ENCODE measurements around the gene SFSWAP. TPM values are rescaled to one million over a fixed set of nuclear protein-coding genes. Genes with fewer than 3 reads are reported as not detected.

The SFSWAP gene
- total and polyA plus RNA-seq, 2 of the 8 experiments (the other 6 are each of a cell fraction or from before 2014, with no cell fraction given) = 36.5 to 49.5 TPM

DNA sequence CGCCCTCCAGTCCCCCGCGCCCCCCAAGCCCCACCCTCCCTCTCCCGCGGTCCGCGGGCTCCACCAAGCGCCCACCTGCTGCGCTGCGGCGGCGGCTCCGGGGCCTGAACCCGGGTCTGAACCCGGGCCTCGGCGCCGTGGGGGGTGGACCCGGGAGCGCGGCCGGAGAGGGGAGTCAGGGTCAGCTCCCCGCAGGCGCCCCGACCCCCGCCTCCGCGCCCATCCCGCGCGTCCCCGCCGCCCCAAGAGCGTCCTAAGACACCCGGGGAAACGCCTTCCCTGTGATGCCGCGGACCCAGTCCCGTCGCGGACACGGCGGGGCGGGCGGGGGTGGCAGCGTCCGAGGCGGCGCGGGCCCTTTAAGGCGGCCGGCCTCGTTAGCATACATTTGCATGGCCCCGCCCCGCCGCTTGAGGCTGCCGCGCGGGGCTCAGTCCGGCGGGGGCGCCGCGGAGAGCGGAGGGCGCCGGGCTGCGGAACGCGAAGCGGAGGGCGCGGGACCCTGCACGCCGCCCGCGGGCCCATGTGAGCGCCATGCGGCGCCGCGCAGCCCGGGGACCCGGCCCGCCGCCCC, 117.2 kb downstream of the SFSWAP start, which contains the start of gene MMP17:
Gene MMP17 (plus strand): TSS at position 433 of the 574 bp plus-strand sequence. CDS start 102 bp downstream, at position 535.
- CTCF ChIA-PET (ENCODE audit: partially characterized antibody) = interaction anchor here (0.6 to 1.2 kb wide), 2 partner anchors 15 to 44 kb away, joined by 3 read pairs; no protein-coding TSS in a partner anchor
- peak within 1 kb of the TSS; percentile 57 to 92 for H3K4me2 ChIP-seq (ENCODE audit: insufficient read depth in 1 of 2, low read depth in 2 of 2, low read length in 2 of 2)
- H2BK120ac ChIP-seq (replicated peaks; ENCODE audit: low read depth, low read length) = peak within 1 kb of the TSS; percentile 47
- H2BK5ac ChIP-seq (ENCODE audit: low read depth, low read length) = no peak within 1 kb of the TSS
- DNase-seq (ENCODE audit: low read depth in 1 of 2, low spot score in 2 of 2) = peak in 1 of 2 experiments; percentile 77
- H3K9ac ChIP-seq (replicated peaks in 1 of 4; ENCODE audit: extremely low read depth in 1 of 4, low read depth in 3 of 4, low read length in 3 of 4) = peak within 1 kb of the TSS in 3 of 4 experiments; percentile 35 to 61 (median 41); a peak in 5 of 7 replicates
- H2BK20ac ChIP-seq (ENCODE audit: low read length) = no peak within 1 kb of the TSS
- peak within 1 kb of the TSS; percentile 80; the same call in 1 of the 2 replicates for H2BK12ac ChIP-seq (ENCODE audit: low read depth, low read length)
- H3K14ac ChIP-seq (ENCODE audit: insufficient read length) = no peak within 1 kb of the TSS
- peak within 1 kb of the TSS; percentile 72; the same call in 1 of the 2 replicates for H2BK15ac ChIP-seq (ENCODE audit: low read length)
- peak within 1 kb of the TSS; percentile 43 to 68 (median 59) for H3K4me3 ChIP-seq (ENCODE audit: extremely low read depth in 1 of 4, insufficient read depth in 2 of 4, low read depth in 3 of 4, low read length in 4 of 4)
- no peaks in the 10 kb centered on the region; a peak in 1 of 8 replicates for H3K36me3 ChIP-seq (ENCODE audit: control insufficient read depth in 2 of 4, insufficient read depth in 4 of 4, low read length in 3 of 4)
- H3K27ac ChIP-seq (ENCODE audit: low read depth, low read length) = no peak within 1 kb of the TSS
- H4K91ac ChIP-seq (replicated peaks; ENCODE audit: insufficient read length, low read length) = peak within 1 kb of the TSS; percentile 74
- H3K4ac ChIP-seq (replicated peaks; ENCODE audit: insufficient read length, low read depth, low read length) = no peak within 1 kb of the TSS
- H3K27me3 ChIP-seq (replicated peaks in 1 of 4; ENCODE audit: control insufficient read depth in 3 of 4, extremely low read depth in 1 of 4, insufficient read depth in 3 of 4, low read length in 3 of 4) = peaks cover 2 to 17% (median 13%) of the 10 kb centered on the region in 4 experiments; a peak in 6 of 7 replicates
- H3K79me2 ChIP-seq (ENCODE audit: control insufficient read depth in 1 of 2, insufficient read depth in 2 of 2, low read length in 2 of 2) = peaks cover 0 to 22% of the 10 kb centered on the region in 2 experiments; a peak in 1 of 4 replicates
- H3K4me1 ChIP-seq (replicated peaks in 1 of 4; ENCODE audit: control insufficient read depth in 3 of 4, insufficient read depth in 4 of 4, low read length in 3 of 4) = peaks cover 0 to 25% (median 15%) of the 10 kb centered on the region in 4 experiments; a peak in 6 of 7 replicates
- H3K79me1 ChIP-seq (ENCODE audit: low read depth, low read length) = no peaks in the 10 kb centered on the region
- H4K8ac ChIP-seq (ENCODE audit: extremely low read depth, insufficient read depth, low read length) = peak within 1 kb of the TSS; percentile 79
- peaks cover 16% of the 10 kb centered on the region; the same call in 1 of the 2 replicates for H3K23me2 ChIP-seq (ENCODE audit: low read depth, low read length)
- H4K5ac ChIP-seq (ENCODE audit: insufficient read length, low read depth, low read length) = no peak within 1 kb of the TSS
- no peaks in the 10 kb centered on the region for H3K9me3 ChIP-seq (ENCODE audit: insufficient read depth in 2 of 2, low read depth in 1 of 2, low read length in 1 of 2)
- POLR2A ChIA-PET (ENCODE audit: partially characterized antibody) = interaction anchor here (0.9 to 1.1 kb wide), 2 partner anchors 17 to 73 kb away, joined by 3 to 6 read pairs; no protein-coding TSS in a partner anchor
- H3K18ac ChIP-seq (ENCODE audit: extremely low read depth, low read length) = peak within 1 kb of the TSS; percentile 78
- no peak within 1 kb of the TSS for H3K23ac ChIP-seq (ENCODE audit: insufficient read length)
- no peak within 1 kb of the TSS for H3K56ac ChIP-seq (replicated peaks; ENCODE audit: insufficient read length, low read depth, low read length)
- no peak within 1 kb of the TSS; the same call in 1 of the 2 replicates for H2AK5ac ChIP-seq (ENCODE audit: low read depth, low read length)
- 0% methylated on average over 1 of the region's 86 CpGs; no CpG with 5 or more reads in 1 of the 2 experiments for WGBS, 2 experiments (ENCODE audit: extremely low coverage in 1 of 2, insufficient coverage in 1 of 2, insufficient read length in 1 of 2, insufficient replicate concordance in 2 of 2, low coverage in 1 of 2, low lambda C conversion rate in 2 of 2, missing lambda C conversion rate in 1 of 2)
- FAIRE-seq = no peak
- no peak within 1 kb of the TSS for H2AFZ ChIP-seq (ENCODE audit: low read length)
- peaks cover 2 to 18% of the 10 kb centered on the region in 2 experiments for H4K20me1 ChIP-seq (replicated peaks in 1 of 2; ENCODE audit: control insufficient read depth in 1 of 2, insufficient read depth in 2 of 2, low read length in 2 of 2)
- TF ChIP-seq, protein P1, sequence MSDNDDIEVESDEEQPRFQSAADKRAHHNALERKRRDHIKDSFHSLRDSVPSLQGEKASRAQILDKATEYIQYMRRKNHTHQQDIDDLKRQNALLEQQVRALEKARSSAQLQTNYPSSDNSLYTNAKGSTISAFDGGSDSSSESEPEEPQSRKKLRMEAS (IDR thresholded peaks at IDR 0.05) = no peak
- TF ChIP-seq ZNF274 (IDR thresholded peaks at IDR 0.05; ENCODE audit: borderline replicate concordance, extremely low read depth, low read length) = no peak
- peak; percentile 34; the same call in 1 of the 2 replicates for TF ChIP-seq PHF8 (conservative IDR thresholded peaks at IDR 0.05; ENCODE audit: low read depth, low read length)
- peak; percentile 60; the same call in 1 of the 2 replicates for TF ChIP-seq POLR2AphosphoS5 (IDR thresholded peaks at IDR 0.05; ENCODE audit: low read depth, low read length)
- TF ChIP-seq CEBPB (IDR thresholded peaks at IDR 0.05; ENCODE audit: low read depth, low read length) = no peak
- TF ChIP-seq CBX5 (IDR thresholded peaks at IDR 0.05; ENCODE audit: low read depth, low read length) = no peak
- peak; percentile 22 to 41; a peak in 2 of 4 replicates for TF ChIP-seq RAD21 (IDR thresholded peaks at IDR 0.05 in 1 of 2, conservative IDR thresholded peaks at IDR 0.05 in 1 of 2; ENCODE audit: low read depth in 2 of 2, low read length in 2 of 2)
- no peak for TF ChIP-seq ASH2L (IDR thresholded peaks at IDR 0.05; ENCODE audit: low read length)
- no peak for TF ChIP-seq HDAC2 (IDR thresholded peaks at IDR 0.05; ENCODE audit: borderline replicate concordance in 1 of 2, low read depth in 2 of 2, low read length in 2 of 2)
- no peak for TF ChIP-seq SRF (IDR thresholded peaks at IDR 0.05; ENCODE audit: low read depth, low read length)
